Upper lobe of right lung (tissue), 1 donor: Measurements from ENCODE around the gene GOPC. TPM values are rescaled to one million over a fixed set of nuclear protein-coding genes. Genes with fewer than 3 reads are reported as not detected.

ENCODE experiments used
- ATAC-seq: fragments of 200-7000 bp; cut with Tn5 transposase; one replicate; pipeline ENCODE4 v1.9.1; 2020; ENCODE audit warnings: mild to moderate bottlenecking, moderate library complexity
- DNase-seq: peaks from one replicate; pipeline ENCODE4 v3.0.0-alpha.2; 2020
- H3K27ac ChIP-seq: fragments of 200-600 bp; one replicate; pipeline ENCODE4 v1.8.0; 2022
- H3K27me3 ChIP-seq: fragments of 200-600 bp; one replicate; pipeline ENCODE4 v1.8.0; 2022; ENCODE audit warnings: mild to moderate bottlenecking
- H3K36me3 ChIP-seq: fragments of 200-600 bp; one replicate; pipeline ENCODE4 v1.8.0; 2022
- H3K4me1 ChIP-seq: fragments of 200-600 bp; one replicate; pipeline ENCODE4 v1.8.0; 2022
- H3K4me3 ChIP-seq: fragments of 200-600 bp; one replicate; pipeline ENCODE4 v1.8.0; 2022; ENCODE audit warnings: mild to moderate bottlenecking
- H3K9me3 ChIP-seq: fragments of 200-600 bp; one replicate; pipeline ENCODE4 v1.8.0; 2022
- CTCF ChIP-seq: fragments of 200-600 bp; IDR thresholded peaks from one replicate; pipeline ENCODE4 v1.8.0; 2022; ENCODE audit warnings: antibody characterized with exemption
- intact Hi-C: fragments of 100-400 bp; cut with DNase I; formaldehyde crosslinking; loops from one replicate; pipeline ENCODE4 v1.11.0; 2022
- total RNA-seq: library from RNA; stranded (reverse); fragmentation: NEBNext Ultra II Directional; extraction: Animal tissue kit (Norgen Biotek cat#: 25700); gene quantifications from one replicate; pipeline ENCODE4 v1.2.1, GENCODE V29; 2021
- donor health status: DM: no; HTN: yes; CAD: no; lungs with severe emphysema.

GOPC gene
- total RNA-seq, 1 donor from 2014 or later, result 21.5 TPM

- no peak for TF ChIP-seq CTCF
- DNase-seq (no peak), ATAC-seq (no peak)
- H3K9me3 ChIP-seq, result no peaks in the 10 kb centered on the region
- peaks cover 10% of the 10 kb centered on the region for H3K4me1 ChIP-seq
- intact Hi-C loops, result no loop called here
- H3K4me3 ChIP-seq, result no peak overlapping the region
- H3K27ac ChIP-seq, result no peak overlapping the region
- peaks cover 53% of the 10 kb centered on the region for H3K36me3 ChIP-seq
- H3K27me3 ChIP-seq, result no peaks in the 10 kb centered on the region
Observed at GRCh38 chr6:117546674-117547073, 55.6 kb downstream of the GOPC start.

GRCh38 chr6:117545161-117545595 lies 57.1 kb downstream of the GOPC start:
- Histone ChIP-seq H3K27me3 (no peaks in the 10 kb centered on the region), H3K27ac (no peak overlapping the region), H3K36me3 (peaks cover 68% of the 10 kb centered on the region), H3K9me3 (no peaks in the 10 kb centered on the region), H3K4me1 (peaks cover 6% of the 10 kb centered on the region), H3K4me3 (no peak overlapping the region)
- intact Hi-C loops, result no loop called here
- TF ChIP-seq CTCF, result no peak
- DNase-seq, result no peak
- no peak for ATAC-seq

- DNase-seq (no peak), ATAC-seq (no peak)
- H3K36me3 ChIP-seq, result peaks cover 71% of the 10 kb centered on the region
- no peak for TF ChIP-seq CTCF
- intact Hi-C loops, result no loop called here
- H3K4me1 ChIP-seq, result peaks cover 4% of the 10 kb centered on the region
- no peak overlapping the region for H3K4me3 ChIP-seq
- no peaks in the 10 kb centered on the region for H3K9me3 ChIP-seq
- H3K27me3 ChIP-seq, result no peaks in the 10 kb centered on the region
- no peak overlapping the region for H3K27ac ChIP-seq
Observed at GRCh38 chr6:117544716-117545115, 57.6 kb downstream of the GOPC start.

GRCh38 chr6:117542493-117542892 lies 59.8 kb downstream of the GOPC start:
- DNase-seq, result no peak
- Histone ChIP-seq H3K36me3 (peaks cover 89% of the 10 kb centered on the region), H3K4me3 (no peak overlapping the region), H3K4me1 (no peaks in the 10 kb centered on the region), H3K27me3 (no peaks in the 10 kb centered on the region), H3K9me3 (no peaks in the 10 kb centered on the region), H3K27ac (no peak overlapping the region)
- no peak for TF ChIP-seq CTCF
- no peak for ATAC-seq
- intact Hi-C loops, result no loop called here

- H3K27ac ChIP-seq, result no peak overlapping the region
- intact Hi-C loops, result no loop called here
- H3K4me1 ChIP-seq, result no peaks in the 10 kb centered on the region
- DNase-seq (no peak), ATAC-seq (no peak)
- H3K9me3 ChIP-seq, result no peaks in the 10 kb centered on the region
- no peaks in the 10 kb centered on the region for H3K27me3 ChIP-seq
- no peak for TF ChIP-seq CTCF
- no peak overlapping the region for H3K4me3 ChIP-seq
- H3K36me3 ChIP-seq, result peaks cover 72% of the 10 kb centered on the region
Observed at GRCh38 chr6:117540670-117541069, 61.6 kb downstream of the GOPC start.

GRCh38 chr6:117538615-117539014 lies 63.7 kb downstream of the GOPC start:
- intact Hi-C loops, result no loop called here
- ATAC-seq (no peak), DNase-seq (no peak)
- H3K36me3 ChIP-seq, result peaks cover 57% of the 10 kb centered on the region
- no peak overlapping the region for H3K4me3 ChIP-seq
- TF ChIP-seq CTCF, result no peak
- H3K9me3 ChIP-seq, result no peaks in the 10 kb centered on the region
- no peak overlapping the region for H3K27ac ChIP-seq
- H3K4me1 ChIP-seq, result no peaks in the 10 kb centered on the region
- no peaks in the 10 kb centered on the region for H3K27me3 ChIP-seq
